ENCODE data around the gene SPACA4.

- TF ChIP-seq, protein P1, sequence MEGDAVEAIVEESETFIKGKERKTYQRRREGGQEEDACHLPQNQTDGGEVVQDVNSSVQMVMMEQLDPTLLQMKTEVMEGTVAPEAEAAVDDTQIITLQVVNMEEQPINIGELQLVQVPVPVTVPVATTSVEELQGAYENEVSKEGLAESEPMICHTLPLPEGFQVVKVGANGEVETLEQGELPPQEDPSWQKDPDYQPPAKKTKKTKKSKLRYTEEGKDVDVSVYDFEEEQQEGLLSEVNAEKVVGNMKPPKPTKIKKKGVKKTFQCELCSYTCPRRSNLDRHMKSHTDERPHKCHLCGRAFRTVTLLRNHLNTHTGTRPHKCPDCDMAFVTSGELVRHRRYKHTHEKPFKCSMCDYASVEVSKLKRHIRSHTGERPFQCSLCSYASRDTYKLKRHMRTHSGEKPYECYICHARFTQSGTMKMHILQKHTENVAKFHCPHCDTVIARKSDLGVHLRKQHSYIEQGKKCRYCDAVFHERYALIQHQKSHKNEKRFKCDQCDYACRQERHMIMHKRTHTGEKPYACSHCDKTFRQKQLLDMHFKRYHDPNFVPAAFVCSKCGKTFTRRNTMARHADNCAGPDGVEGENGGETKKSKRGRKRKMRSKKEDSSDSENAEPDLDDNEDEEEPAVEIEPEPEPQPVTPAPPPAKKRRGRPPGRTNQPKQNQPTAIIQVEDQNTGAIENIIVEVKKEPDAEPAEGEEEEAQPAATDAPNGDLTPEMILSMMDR (optimal IDR thresholded peaks at IDR 0.05 in 1 of 3, IDR thresholded peaks at IDR 0.05 in 1 of 3, conservative IDR thresholded peaks at IDR 0.05 in 1 of 3; ENCODE audit: extremely low read depth in 1 of 3, insufficient read depth in 2 of 3, low read length in 3 of 3), result no peak
- no peak for TF ChIP-seq EZH2 (IDR thresholded peaks at IDR 0.05; ENCODE audit: low read length)
Measured at GRCh38 chr19:48656840-48657474, 50.4 kb downstream of the SPACA4 start.
